GM21528 (cell line): ENCODE data around the gene CCL15.

Experiments
- ATAC-seq: cut with Tn5 transposase; IDR thresholded peaks from one replicate; pipeline ENCODE4 v1.9.1; 2021; ENCODE audit warnings: mild to moderate bottlenecking, moderate library complexity; ENCODE audit not compliant: unreplicated experiment, low FRiP score

The CCL15 gene

GRCh38 chr17:35949401-35949800, 52.0 kb downstream of the CCL15 start:
- no peak for ATAC-seq

DNA sequence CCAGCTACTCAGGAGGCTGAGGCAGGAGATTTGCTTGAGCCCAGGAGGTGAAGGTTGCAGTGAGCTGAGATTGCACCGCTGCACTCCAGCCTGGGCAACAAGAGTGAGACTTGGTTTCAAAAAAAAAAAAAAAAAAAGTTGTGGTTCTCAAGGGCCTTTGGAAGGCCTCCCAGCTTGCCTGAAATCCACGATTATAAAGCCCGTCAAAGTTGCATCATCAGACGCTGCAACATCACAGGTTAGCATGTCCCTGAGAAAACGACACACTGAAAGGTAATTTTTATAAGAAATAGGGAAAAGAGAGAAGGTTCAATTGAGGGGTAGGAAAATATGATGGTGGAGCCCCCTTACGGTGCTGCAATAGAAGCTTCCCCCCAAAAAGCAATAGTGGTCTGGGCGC, 53.3 kb downstream of the CCL15 start:
- no peak for ATAC-seq
